Parathyroid adenoma (tissue), 2 donors: Measurements from ENCODE around the gene GSX2.
"Not testable (repeated sequence)": the region's sequence is repeated elsewhere in the genome, so short reads cannot be mapped to it uniquely, and the experiment has no call there.

ENCODE experiments used
- H2AFZ ChIP-seq: fragments of 300-600 bp; sonication (generic); one replicate; pipeline ENCODE4 v1.7.0; 2017; ENCODE audit warnings: antibody characterized with exemption, mild to moderate bottlenecking
- H3K27ac ChIP-seq: fragments of 300-600 bp; sonication (generic); one replicate; pipeline ENCODE4 v1.7.0; 2017
- H3K27me3 ChIP-seq: fragments of 300-600 bp; sonication (generic); one replicate; pipeline ENCODE4 v1.7.0; 2017; ENCODE audit warnings: low read length; ENCODE audit not compliant: control insufficient read depth, insufficient read depth
- H3K36me3 ChIP-seq: fragments of 300-600 bp; sonication (generic); one replicate; pipeline ENCODE4 v1.7.0; 2017; ENCODE audit warnings: low read length; ENCODE audit not compliant: control insufficient read depth, insufficient read depth
- H3K4me1 ChIP-seq: fragments of 300-600 bp; sonication (generic); one replicate; pipeline ENCODE4 v1.7.0; 2017; ENCODE audit warnings: control low read depth
- H3K4me2 ChIP-seq: fragments of 300-600 bp; sonication (generic); one replicate; pipeline ENCODE4 v1.7.0; 2017; ENCODE audit warnings: low read length
- H3K4me3 ChIP-seq: fragments of 300-600 bp; sonication (generic); one replicate; pipeline ENCODE4 v1.7.0; 2017; ENCODE audit warnings: low read depth, low read length
- H3K79me2 ChIP-seq: fragments of 300-600 bp; sonication (generic); one replicate; pipeline ENCODE4 v1.7.0; 2017; ENCODE audit warnings: control low read depth
- H3K9ac ChIP-seq: fragments of 300-600 bp; sonication (generic); one replicate; pipeline ENCODE4 v1.7.0; 2017; ENCODE audit warnings: mild to moderate bottlenecking
- H3K9me3 ChIP-seq: fragments of 300-600 bp; sonication (generic); one replicate; pipeline ENCODE4 v1.7.0; 2017; ENCODE audit warnings: low read length; ENCODE audit not compliant: control insufficient read depth
- TF ChIP-seq, protein P1 (sequence below): fragments of 300-600 bp; sonication (generic); IDR thresholded peaks from one replicate; pipeline ENCODE4 v1.7.0; 2017; ENCODE audit warnings: antibody characterized with exemption, mild to moderate bottlenecking
- donor health status: primary hyperparathyroidism.

GSX2 gene

DNA sequence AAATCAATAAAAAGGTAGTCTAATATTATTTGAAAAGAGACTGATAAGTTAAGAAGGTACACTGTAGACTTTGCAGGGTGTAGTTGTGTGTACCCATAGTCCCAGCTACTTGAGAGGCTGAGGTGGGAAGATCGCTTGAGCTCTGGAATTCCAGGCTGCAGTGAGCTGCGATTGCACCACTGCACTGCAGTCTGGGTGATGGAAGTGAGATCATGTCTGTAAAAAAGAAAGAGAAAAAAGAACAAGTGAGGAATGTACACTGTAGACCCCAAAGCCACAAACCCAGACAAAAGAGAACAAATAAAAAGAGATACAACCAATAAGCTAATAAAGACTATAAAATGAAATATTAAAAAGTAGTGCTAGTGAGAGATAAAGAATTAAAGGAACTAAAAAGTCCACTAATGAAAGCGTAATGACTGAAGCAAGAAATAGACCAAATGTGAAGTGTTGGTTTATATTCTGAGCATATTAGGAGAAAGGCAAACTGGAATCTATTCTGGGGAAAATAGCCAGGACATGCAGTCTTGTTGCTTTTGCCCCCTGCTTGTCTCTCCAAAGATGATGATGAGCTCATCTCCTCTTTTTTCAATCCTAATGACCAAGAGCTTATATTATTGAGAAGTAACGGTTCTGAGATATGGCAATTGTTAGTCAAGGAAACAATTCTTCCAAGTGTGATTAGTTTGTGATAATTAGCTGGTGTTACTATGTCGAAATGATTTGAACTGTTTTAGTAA lies 19.1 kb downstream of the GSX2 start:
- no peaks in the 10 kb centered on the region for H3K79me2 ChIP-seq
- no peaks in the 10 kb centered on the region for H3K4me1 ChIP-seq
- H3K27me3 ChIP-seq = no peaks in the 10 kb centered on the region
- no peaks in the 10 kb centered on the region for H3K9me3 ChIP-seq
- no peaks in the 10 kb centered on the region for H3K36me3 ChIP-seq
- TF ChIP-seq, protein P1, sequence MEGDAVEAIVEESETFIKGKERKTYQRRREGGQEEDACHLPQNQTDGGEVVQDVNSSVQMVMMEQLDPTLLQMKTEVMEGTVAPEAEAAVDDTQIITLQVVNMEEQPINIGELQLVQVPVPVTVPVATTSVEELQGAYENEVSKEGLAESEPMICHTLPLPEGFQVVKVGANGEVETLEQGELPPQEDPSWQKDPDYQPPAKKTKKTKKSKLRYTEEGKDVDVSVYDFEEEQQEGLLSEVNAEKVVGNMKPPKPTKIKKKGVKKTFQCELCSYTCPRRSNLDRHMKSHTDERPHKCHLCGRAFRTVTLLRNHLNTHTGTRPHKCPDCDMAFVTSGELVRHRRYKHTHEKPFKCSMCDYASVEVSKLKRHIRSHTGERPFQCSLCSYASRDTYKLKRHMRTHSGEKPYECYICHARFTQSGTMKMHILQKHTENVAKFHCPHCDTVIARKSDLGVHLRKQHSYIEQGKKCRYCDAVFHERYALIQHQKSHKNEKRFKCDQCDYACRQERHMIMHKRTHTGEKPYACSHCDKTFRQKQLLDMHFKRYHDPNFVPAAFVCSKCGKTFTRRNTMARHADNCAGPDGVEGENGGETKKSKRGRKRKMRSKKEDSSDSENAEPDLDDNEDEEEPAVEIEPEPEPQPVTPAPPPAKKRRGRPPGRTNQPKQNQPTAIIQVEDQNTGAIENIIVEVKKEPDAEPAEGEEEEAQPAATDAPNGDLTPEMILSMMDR = no peak
- no peak overlapping the region for H3K4me3 ChIP-seq
- no peak overlapping the region for H3K9ac ChIP-seq
- no peak overlapping the region for H3K27ac ChIP-seq
- no peak overlapping the region for H3K4me2 ChIP-seq
- H2AFZ ChIP-seq = no peak overlapping the region

DNA sequence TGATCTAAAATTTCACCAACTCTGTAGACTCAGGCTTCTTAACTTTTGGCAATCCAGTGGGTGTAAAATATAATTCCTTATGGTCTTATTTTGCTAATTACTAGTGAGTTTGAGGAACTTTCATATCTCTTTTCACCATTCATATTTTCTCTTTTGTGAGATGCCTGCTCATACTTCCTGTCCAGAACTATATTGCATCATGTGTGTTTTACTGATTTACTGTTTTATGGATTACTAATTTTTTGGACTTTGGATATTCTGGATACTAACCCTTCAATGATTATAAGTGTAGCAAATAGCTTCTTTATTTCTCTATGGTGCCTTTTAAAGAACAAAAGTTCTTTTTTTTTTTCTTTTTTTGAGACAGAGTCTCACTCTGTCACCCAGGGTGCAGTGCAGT lies 20.6 kb downstream of the GSX2 start:
- no peak overlapping the region for H3K4me3 ChIP-seq
- H3K79me2 ChIP-seq = no peaks in the 10 kb centered on the region
- no peak overlapping the region for H3K4me2 ChIP-seq
- no peak overlapping the region for H2AFZ ChIP-seq
- no peak overlapping the region for H3K27ac ChIP-seq
- no peaks in the 10 kb centered on the region for H3K4me1 ChIP-seq
- TF ChIP-seq, protein P1 = no peak
- no peaks in the 10 kb centered on the region for H3K27me3 ChIP-seq
- no peak overlapping the region for H3K9ac ChIP-seq
- H3K9me3 ChIP-seq = no peaks in the 10 kb centered on the region
- H3K36me3 ChIP-seq = no peaks in the 10 kb centered on the region

DNA sequence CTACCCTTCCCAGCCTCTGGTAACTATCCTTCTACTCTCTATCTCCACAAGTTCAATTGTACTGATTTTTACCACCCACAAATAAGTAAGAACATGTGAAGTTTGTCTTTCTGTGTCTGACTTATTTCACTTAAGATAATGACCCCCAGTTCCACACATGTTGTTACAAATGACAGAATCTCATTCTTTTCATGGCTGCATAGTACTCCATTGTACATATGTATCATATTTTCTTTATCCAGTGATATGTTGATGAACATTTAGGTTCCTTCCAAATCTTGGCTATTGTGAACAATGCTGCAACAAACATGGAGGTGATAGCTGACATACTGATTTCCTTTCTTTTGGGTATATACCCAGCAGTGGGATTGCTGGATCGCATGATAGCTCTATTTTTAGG lies 27.7 kb downstream of the GSX2 start:
- H3K36me3 ChIP-seq = no peaks in the 10 kb centered on the region
- TF ChIP-seq, protein P1 = no peak
- no peak overlapping the region for H3K4me3 ChIP-seq
- no peaks in the 10 kb centered on the region for H3K79me2 ChIP-seq
- no peaks in the 10 kb centered on the region for H3K4me1 ChIP-seq
- H3K9me3 ChIP-seq = no peaks in the 10 kb centered on the region
- no peak overlapping the region for H3K27ac ChIP-seq
- no peaks in the 10 kb centered on the region for H3K27me3 ChIP-seq
- no peak overlapping the region for H3K4me2 ChIP-seq
- no peak overlapping the region for H3K9ac ChIP-seq
- H2AFZ ChIP-seq = no peak overlapping the region

DNA sequence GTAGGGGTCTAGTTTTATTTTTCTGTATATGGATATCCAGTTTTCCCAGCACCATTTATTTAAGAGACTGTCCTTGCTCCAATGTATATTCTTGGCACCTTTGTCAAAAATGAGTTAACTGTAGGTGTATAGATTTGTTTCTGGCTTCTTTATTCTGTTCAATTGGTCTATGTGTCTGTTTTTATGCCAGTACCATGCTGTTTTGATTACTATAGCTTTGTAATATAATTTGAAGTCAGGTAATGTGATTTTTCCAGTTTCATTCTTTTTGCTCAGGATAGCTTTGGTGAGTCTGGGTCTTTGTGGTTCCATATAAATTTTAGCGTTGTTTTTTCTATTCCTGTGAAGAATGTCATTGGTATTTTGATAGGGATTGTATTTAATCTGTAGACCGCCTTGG lies 28.7 kb downstream of the GSX2 start:
- not testable (repeated sequence) for H3K4me2 ChIP-seq, H3K9me3 ChIP-seq, H2AFZ ChIP-seq, H3K36me3 ChIP-seq, H3K27me3 ChIP-seq, H3K4me3 ChIP-seq, H3K79me2 ChIP-seq, H3K9ac ChIP-seq, H3K27ac ChIP-seq, H3K4me1 ChIP-seq

DNA sequence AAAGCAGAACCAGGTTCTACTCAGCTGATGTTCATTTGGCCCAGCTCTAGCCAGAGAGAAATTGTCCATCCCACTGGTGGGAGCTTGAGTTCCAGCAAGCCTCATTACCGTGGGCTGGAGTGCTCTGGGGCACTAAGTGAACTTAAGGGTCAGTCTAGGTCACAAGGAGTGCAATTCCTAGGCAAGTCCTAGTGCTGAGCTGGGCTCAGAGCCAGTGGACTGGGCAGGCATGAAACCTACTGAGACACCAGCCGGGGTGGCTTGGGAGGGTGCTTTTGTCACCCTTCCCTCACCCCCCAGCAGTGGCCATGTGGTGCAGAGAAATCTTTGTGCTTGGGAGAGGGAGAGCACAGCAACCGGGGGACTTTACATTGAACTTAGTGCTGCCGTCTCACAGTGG lies 39.4 kb downstream of the GSX2 start:
- Histone ChIP-seq H3K27me3 (no peaks in the 10 kb centered on the region), H3K79me2 (no peaks in the 10 kb centered on the region), H3K9ac (no peak overlapping the region), H3K27ac (no peak overlapping the region), H3K36me3 (no peaks in the 10 kb centered on the region), H3K4me1 (no peaks in the 10 kb centered on the region), H3K4me3 (no peak overlapping the region), H3K9me3 (no peaks in the 10 kb centered on the region), H3K4me2 (no peak overlapping the region), H2AFZ (no peak overlapping the region)
- TF ChIP-seq, protein P1 = no peak
